ENCODE data around the gene LCN15. TPM values are rescaled to one million over a fixed set of nuclear protein-coding genes. Genes with fewer than 3 reads are reported as not detected.
"Not testable (repeated sequence)": the region's sequence is repeated elsewhere in the genome, so short reads cannot be mapped to it uniquely, and the experiment has no call there.

Gene LCN15
- total RNA-seq, 2 donors from 2014 or later = not detected

DNA sequence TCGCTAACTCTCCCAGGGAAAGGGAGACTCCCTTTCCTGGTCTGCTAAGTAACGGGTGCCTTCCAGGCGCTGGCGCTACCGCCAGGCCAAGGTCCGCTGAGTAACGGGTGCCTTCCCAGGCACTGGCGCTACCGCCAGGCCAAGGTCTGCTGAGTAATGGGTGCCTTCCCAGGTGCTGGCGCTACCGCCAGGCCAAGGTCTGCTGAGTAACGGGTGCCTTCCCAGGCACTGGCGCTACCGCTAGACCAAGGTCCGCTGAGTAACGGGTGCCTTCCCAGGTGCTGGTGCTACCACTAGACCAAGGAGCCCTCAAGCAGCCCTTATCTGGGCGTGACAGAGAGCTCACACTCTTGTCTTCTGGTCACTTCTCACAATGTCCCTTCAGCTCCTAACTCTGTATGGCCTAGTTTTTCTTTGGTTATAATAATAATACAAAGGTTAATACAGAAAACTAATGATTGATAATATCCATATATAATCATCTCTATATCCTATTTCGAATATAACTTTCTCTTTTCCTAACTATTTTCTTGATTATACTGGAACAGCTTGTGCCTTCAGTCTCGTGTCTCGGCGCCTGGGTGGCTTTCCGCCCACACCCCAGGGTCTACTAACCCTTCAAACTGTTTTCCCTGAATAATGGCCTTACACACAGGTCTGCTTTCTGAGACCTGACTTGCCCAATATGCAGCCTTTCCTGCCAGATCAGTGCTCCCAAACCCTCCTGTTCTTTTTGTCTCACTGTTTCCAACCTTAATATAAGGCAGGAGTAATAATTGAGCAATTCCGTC, 21.4 kb upstream of the LCN15 start:
- not testable (repeated sequence) for ATAC-seq; H3K9me3 Mint-ChIP-seq; DNase-seq (ENCODE audit: low spot score in 2 of 2); H3K36me3 Mint-ChIP-seq; H3K27ac Mint-ChIP-seq

DNA sequence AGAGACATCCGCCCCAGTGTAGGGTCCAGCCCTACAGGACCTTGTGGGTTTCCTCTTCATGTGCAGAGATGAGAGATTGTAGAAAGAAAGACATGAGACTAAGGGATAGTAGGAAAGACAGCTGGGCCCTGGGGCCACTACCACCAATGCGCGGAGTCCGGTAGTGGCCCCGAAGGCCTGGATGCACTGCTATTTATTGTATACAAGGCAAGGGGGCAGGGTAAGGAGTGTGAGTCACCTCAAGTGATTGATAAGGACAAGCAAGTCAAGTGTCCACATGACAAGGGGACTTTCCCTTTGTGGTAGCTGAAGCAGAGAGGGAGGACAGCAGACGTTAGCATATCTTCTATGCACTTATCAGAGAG, 20.7 kb upstream of the LCN15 start:
- no peaks in the 10 kb centered on the region for H3K36me3 Mint-ChIP-seq
- no peak overlapping the region for H3K27ac Mint-ChIP-seq
- H3K9me3 Mint-ChIP-seq = no peaks in the 10 kb centered on the region
- DNase-seq (ENCODE audit: low spot score in 2 of 2) (no peak), ATAC-seq (no peak)

DNA sequence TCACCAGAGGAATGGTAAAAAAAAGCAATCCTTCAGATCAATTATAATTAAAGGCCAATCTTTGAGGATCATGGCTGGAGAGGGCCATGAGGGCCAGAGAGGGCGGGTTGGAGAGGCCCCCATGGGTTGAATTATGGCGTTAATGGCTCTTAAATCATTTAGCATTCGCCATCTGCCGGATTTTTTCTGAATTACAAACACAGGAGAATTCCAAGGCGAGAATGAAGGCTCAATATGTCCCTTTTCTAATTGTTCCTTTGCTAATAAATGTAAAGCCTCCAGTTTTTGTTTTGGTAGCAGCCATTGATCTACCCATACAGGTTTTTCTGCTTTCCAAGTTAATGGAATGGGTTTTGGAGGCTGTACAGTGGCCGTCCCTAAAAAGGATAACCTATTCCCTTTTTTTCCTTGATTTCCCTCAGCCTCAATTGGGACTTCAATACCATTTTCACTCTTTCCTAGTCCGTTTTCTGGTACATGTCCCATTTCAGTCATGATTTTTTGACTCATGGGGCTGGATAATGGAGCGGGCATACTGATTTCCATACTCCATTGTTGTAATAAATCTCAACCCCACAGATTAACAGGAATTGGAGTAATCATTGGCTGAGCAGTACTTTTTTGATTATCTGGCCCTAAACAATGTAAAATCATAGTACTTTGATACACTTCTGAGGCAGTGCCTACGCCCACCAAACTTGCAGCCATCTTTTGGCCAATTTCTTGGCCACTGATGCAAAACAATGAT, 20.1 kb upstream of the LCN15 start:
- ATAC-seq (no peak), DNase-seq (ENCODE audit: low spot score in 2 of 2) (peak in 1 of 2 donors; percentile 37)
- no peak overlapping the region for H3K27ac Mint-ChIP-seq
- H3K9me3 Mint-ChIP-seq = no peaks in the 10 kb centered on the region
- H3K36me3 Mint-ChIP-seq = no peaks in the 10 kb centered on the region

- no peaks in the 10 kb centered on the region for H3K36me3 Mint-ChIP-seq
- no peak for DNase-seq (ENCODE audit: low spot score in 2 of 2)
- H3K9me3 Mint-ChIP-seq = no peaks in the 10 kb centered on the region
- no peak for ATAC-seq
- H3K27ac Mint-ChIP-seq = no peak overlapping the region
Measured at GRCh38 chr9:136782452-136782851, 18.1 kb upstream of the LCN15 start.

- ATAC-seq (no peak), DNase-seq (ENCODE audit: low spot score in 2 of 2) (no peak)
- Mint-ChIP-seq H3K9me3 (no peaks in the 10 kb centered on the region), H3K36me3 (no peaks in the 10 kb centered on the region), H3K27ac (peak overlapping the region in 1 of 2 donors; percentile 35)
Measured at GRCh38 chr9:136779808-136780207, 15.5 kb upstream of the LCN15 start.

DNA sequence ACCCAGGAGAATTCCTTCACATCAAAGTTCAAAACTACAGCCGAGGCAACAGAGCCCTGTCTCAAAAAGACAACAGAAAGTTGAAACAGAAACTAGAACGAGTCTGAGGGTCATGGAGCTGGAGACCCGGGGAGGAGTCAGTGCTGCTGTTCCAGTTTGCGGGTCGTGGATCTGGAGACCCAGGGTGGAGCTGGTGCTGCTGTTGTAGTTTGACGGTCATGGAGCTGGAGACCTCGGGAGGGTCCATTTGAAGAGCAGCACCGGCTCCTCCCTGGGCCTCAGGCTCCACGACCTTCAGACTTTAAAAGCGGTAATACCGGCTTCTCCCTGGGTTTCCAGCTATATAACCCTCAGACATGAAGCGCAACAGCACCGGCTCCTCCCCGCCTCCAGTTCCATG, 13.0 kb upstream of the LCN15 start:
- DNase-seq (ENCODE audit: low spot score in 2 of 2) (no peak), ATAC-seq (no peak)
- H3K27ac Mint-ChIP-seq = peak overlapping the region in 1 of 2 donors; percentile 35
- H3K9me3 Mint-ChIP-seq = peaks cover 8 to 11% of the 10 kb centered on the region in 2 donors
- peaks cover 8 to 12% of the 10 kb centered on the region in 2 donors for H3K36me3 Mint-ChIP-seq

GRCh38 chr9:136776947-136777346, 12.6 kb upstream of the LCN15 start:
- H3K9me3 Mint-ChIP-seq = peaks cover 8 to 11% of the 10 kb centered on the region in 2 donors
- H3K27ac Mint-ChIP-seq = no peak overlapping the region
- DNase-seq (ENCODE audit: low spot score in 2 of 2) (no peak), ATAC-seq (no peak)
- peaks cover 8 to 12% of the 10 kb centered on the region in 2 donors for H3K36me3 Mint-ChIP-seq

- peaks cover 8 to 12% of the 10 kb centered on the region in 2 donors for H3K36me3 Mint-ChIP-seq
- H3K9me3 Mint-ChIP-seq = peaks cover 8 to 11% of the 10 kb centered on the region in 2 donors
- DNase-seq (ENCODE audit: low spot score in 2 of 2) (no peak), ATAC-seq (no peak)
- peak overlapping the region in 1 of 2 donors; percentile 49 for H3K27ac Mint-ChIP-seq
Measured at GRCh38 chr9:136775191-136775590, 10.9 kb upstream of the LCN15 start.

DNA sequence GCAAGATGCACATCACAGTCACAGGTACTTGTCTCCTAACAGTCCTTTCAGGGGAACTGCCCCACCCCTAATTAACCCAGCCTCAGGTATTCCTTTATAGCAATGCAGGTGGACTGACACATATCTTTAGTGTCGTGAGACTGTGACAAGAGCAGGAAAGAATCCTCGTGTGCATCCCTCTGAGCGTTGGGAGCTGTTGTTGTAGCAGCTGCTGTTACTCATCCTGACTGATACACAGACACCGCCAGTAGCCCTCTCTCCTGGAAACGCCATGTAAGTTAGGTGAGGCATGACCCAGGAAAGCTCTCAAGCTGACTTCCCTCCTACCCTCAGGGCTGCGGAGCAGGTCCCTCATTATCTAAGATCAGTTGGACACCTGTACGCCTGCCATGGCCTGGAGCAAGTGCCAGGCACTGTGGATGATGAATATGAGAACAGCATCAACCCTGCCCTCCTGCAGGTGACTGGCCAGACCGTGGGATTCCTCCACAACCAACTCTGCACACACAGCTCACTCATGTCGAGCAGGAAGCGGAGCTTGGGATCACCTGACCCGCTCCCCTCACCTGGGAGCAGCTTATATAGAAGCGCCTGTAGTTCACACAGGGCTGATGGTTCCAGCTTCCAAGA, 10.2 kb upstream of the LCN15 start:
- no peak overlapping the region for H3K27ac Mint-ChIP-seq
- no peak for ATAC-seq
- peaks cover 8 to 11% of the 10 kb centered on the region in 2 donors for H3K9me3 Mint-ChIP-seq
- DNase-seq (ENCODE audit: low spot score in 2 of 2) = no peak
- H3K36me3 Mint-ChIP-seq = peaks cover 8 to 12% of the 10 kb centered on the region in 2 donors

DNA sequence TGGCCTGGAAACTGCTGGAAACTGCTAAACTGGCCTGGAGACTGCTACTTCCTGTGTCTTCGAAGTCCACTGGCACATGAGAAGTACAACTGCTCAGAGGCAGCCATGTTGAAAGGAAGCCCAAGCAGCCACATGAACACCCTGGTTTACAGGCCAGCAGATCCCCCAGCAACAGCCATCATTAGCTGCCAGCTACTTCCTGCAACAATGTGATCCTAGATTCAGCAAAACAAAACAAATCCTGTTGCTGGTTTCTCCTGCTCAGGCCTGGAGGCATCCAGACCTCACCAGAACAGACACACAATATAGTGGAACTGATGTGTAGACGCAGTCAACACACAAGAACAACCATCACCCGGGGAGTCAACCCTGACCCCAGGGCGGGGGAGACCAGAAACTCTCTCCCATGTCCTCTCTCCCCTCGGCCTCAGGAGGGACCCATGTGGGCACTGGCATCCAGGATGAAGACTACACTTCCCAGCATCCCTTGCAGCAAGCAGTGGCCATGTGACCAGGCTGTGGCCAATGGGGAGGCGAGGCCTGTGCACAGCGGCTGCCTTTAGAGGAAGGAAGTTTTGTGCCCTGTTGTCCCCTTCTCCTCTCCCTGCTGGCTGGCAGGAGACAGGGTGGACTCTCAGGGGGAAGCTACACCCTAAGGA, 9.2 kb upstream of the LCN15 start:
- peaks cover 8 to 12% of the 10 kb centered on the region in 2 donors for H3K36me3 Mint-ChIP-seq
- H3K27ac Mint-ChIP-seq = peak overlapping the region in 1 of 2 donors; percentile 15
- ATAC-seq (peak; percentile 63 to 77), DNase-seq (ENCODE audit: low spot score in 2 of 2) (peak in 1 of 2 donors; percentile 31)
- H3K9me3 Mint-ChIP-seq = peaks cover 8 to 11% of the 10 kb centered on the region in 2 donors

DNA sequence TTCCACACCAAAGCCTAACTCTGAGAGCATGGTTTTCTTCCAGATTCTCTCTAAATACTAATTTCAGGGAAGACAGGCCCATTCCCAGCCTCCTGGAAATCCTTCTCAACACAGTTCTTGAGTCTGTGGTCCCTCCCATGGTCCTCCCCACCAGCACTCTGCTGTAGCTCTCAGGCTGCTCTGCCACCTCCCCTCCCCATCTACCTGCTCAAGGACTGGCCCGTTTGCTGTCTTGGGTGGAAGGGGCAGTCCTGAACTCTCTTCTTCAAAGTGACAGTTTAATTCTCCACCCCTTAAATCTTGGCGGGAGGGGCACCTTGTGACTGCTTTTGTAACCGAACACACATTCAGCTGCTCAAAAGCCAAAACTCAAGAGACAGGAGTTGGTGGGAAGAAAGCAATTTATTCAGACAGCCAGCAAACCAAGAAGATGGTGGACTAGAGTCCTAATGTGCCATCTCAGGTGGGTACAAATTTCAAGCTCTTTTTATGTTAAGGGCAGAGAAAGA, 7.6 kb upstream of the LCN15 start:
- Mint-ChIP-seq H3K27ac (no peak overlapping the region), H3K36me3 (peaks cover 8 to 12% of the 10 kb centered on the region in 2 donors)
- ATAC-seq = no peak

GRCh38 chr9:136769710-136770191, 5.4 kb upstream of the LCN15 start:
- H3K9me3 Mint-ChIP-seq = peaks cover 8 to 11% of the 10 kb centered on the region in 2 donors
- ATAC-seq = peak; percentile 69 to 87
- peaks cover 8 to 12% of the 10 kb centered on the region in 2 donors for H3K36me3 Mint-ChIP-seq
- H3K27ac Mint-ChIP-seq = no peak overlapping the region
- DNase-seq (ENCODE audit: low spot score in 2 of 2) = peak in 1 of 2 donors; percentile 68

More for the DNA sequence above, 7.6 kb upstream of the LCN15 start:
- no peak for DNase-seq (ENCODE audit: low spot score in 2 of 2)
- H3K9me3 Mint-ChIP-seq = peaks cover 8 to 11% of the 10 kb centered on the region in 2 donors

DNA sequence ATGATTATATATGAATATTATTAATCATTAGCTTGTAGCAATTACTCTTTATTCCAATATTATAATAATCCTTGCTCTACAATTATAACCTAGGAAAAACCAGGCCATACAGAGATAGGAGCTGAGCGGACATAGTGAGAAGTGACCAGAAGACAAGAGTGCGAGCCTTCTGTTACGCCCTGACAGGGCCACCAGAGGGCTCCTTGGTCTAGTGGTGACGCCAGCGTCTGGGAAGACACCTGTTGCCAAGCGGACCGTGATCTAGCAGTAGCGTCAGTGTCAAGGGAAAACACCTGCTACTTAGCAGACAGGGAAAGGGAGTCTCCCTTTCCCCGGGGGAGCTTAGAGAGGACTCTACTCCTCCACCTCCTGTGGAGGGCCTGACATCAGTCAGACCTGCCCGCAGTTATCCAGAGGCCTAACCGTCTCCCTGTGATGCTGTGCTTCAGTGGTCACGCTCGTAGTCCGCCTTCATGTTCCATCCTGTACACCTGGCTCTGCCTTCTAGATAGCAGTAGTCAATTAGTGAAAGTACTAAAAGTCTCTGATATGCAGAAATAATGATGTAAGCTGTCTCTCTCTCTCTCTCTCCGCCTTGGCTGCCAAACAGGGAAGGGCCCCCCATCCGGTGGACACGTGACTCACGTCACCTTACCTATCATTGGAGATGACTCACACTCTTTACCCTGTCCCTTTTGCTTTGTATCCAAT, 2.2 kb upstream of the LCN15 start:
- peak overlapping the region in 1 of 2 donors; percentile 58 for H3K27ac Mint-ChIP-seq
- DNase-seq (ENCODE audit: low spot score in 2 of 2) = peak; percentile 54 to 76
- ATAC-seq = peak; percentile 37 to 74
- H3K36me3 Mint-ChIP-seq, H3K9me3 Mint-ChIP-seq: not testable (repeated sequence)

GRCh38 chr9:136765745-136766409, 1.6 kb upstream of the LCN15 start:
- ATAC-seq; H3K27ac Mint-ChIP-seq; DNase-seq (ENCODE audit: low spot score in 2 of 2); H3K9me3 Mint-ChIP-seq; H3K36me3 Mint-ChIP-seq: not testable (repeated sequence)

GRCh38 chr9:136765041-136765440, 723 bp upstream of the LCN15 start:
- Mint-ChIP-seq H3K9me3 (no peaks in the 10 kb centered on the region), H3K36me3 (no peaks in the 10 kb centered on the region), H3K27ac (no peak overlapping the region)
- ATAC-seq (no peak), DNase-seq (ENCODE audit: low spot score in 2 of 2) (no peak)
